MCF 10A (cell line): Measurements from ENCODE around the gene FAM204A. TPM values are rescaled to one million over a fixed set of nuclear protein-coding genes. Genes with fewer than 3 reads are reported as not detected.

Experiments used
- BruUV-seq: library from RNA; stranded (reverse); fragments of 400-500 nt; replicated peaks from 2 replicates; lab custom pipeline; 2021; lab: Mats Ljungman, UMichigan
- CTCF ChIA-PET: fragments of 300-600 bp; sonication (Branson Sonifier 250); formaldehyde crosslinking; extraction: SDS; loops from one replicate; lab custom pipeline; 2021; ENCODE audit warnings: antibody characterized with exemption, inconsistent platforms; lab: Yijun Ruan, JAX
- POLR2A ChIA-PET: fragments of 300-600, 350-650 bp; sonication (Branson Sonifier 250); formaldehyde crosslinking; extraction: SDS; loops from one replicate; lab custom pipeline; 2020; ENCODE audit warnings: antibody characterized with exemption, inconsistent platforms; lab: Yijun Ruan, JAX
- DNase-seq: peaks from one replicate; pipeline ENCODE4 v3.0.0-alpha.2; 2018; ENCODE audit not compliant: unreplicated experiment
- H3K27ac Mint-ChIP-seq: one replicate; pipeline ENCODE4 v1.8.0; 2022; ENCODE audit warnings: mild to moderate bottlenecking, low read depth, mixed read lengths; ENCODE audit not compliant: unreplicated experiment
- H3K27me3 Mint-ChIP-seq: one replicate; pipeline ENCODE4 v1.8.0; 2022; ENCODE audit warnings: mixed read lengths; ENCODE audit not compliant: insufficient read depth, unreplicated experiment
- H3K36me3 Mint-ChIP-seq: one replicate; pipeline ENCODE4 v1.8.0; 2022; ENCODE audit warnings: mild to moderate bottlenecking, moderate library complexity, mixed read lengths; ENCODE audit not compliant: insufficient read depth, unreplicated experiment
- H3K4me1 Mint-ChIP-seq: one replicate; pipeline ENCODE4 v1.8.0; 2022; ENCODE audit warnings: mixed read lengths; ENCODE audit not compliant: insufficient read depth, unreplicated experiment
- H3K4me3 Mint-ChIP-seq: one replicate; pipeline ENCODE4 v1.8.0; 2022; ENCODE audit warnings: mild to moderate bottlenecking, moderate library complexity, mixed read lengths; ENCODE audit not compliant: unreplicated experiment
- H3K9me3 Mint-ChIP-seq: one replicate; pipeline ENCODE4 v1.8.0; 2022; ENCODE audit warnings: mixed read lengths; ENCODE audit not compliant: unreplicated experiment
- CTCF ChIP-seq: fragments of 200-600 bp; IDR thresholded peaks from one replicate; pipeline ENCODE4 v1.8.0; 2022; ENCODE audit warnings: antibody characterized with exemption, mild to moderate bottlenecking; ENCODE audit not compliant: unreplicated experiment
- intact Hi-C: fragments of 100-400 bp; cut with micrococcal nuclease; formaldehyde crosslinking; loops from 2 replicates; pipeline ENCODE4 v1.14.1; 2022
- total RNA-seq: library from RNA; stranded (reverse); gene quantifications from 2 replicates; pipeline ENCODE4 v1.2.3, GENCODE V29; 2022

The FAM204A gene
- total RNA-seq, 1 experiment from 2014 or later = 103 TPM

GRCh38 chr10:118374404-118374803 is 32.3 kb upstream of the FAM204A start:
- Mint-ChIP-seq H3K27me3 (peaks cover 2% of the 10 kb centered on the region), H3K4me1 (peaks cover 31% of the 10 kb centered on the region), H3K9me3 (no peaks in the 10 kb centered on the region), H3K27ac (no peak overlapping the region), H3K36me3 (no peaks in the 10 kb centered on the region), H3K4me3 (no peak overlapping the region)
- intact Hi-C loops = no loop called here
- TF ChIP-seq CTCF = no peak
- no peak for DNase-seq
- no TSS peak for BruUV-seq
- ChIA-PET POLR2A (interaction anchor here (1.2 kb wide), 1 partner anchor 29 kb away, joined by 3 read pairs; no protein-coding TSS in a partner anchor), CTCF (no interaction called here)

- peak; percentile 30 for DNase-seq
- H3K36me3 Mint-ChIP-seq = no peaks in the 10 kb centered on the region
- BruUV-seq = no TSS peak
- H3K9me3 Mint-ChIP-seq = no peaks in the 10 kb centered on the region
- H3K4me1 Mint-ChIP-seq = peaks cover 31% of the 10 kb centered on the region
- POLR2A ChIA-PET = interaction anchor here (0.6 to 1.2 kb wide), 2 partner anchors 9 to 29 kb away, joined by 3 to 4 read pairs; no protein-coding TSS in a partner anchor
- no peak for TF ChIP-seq CTCF
- no peaks in the 10 kb centered on the region for H3K27me3 Mint-ChIP-seq
- CTCF ChIA-PET = interaction anchor here (0.6 to 0.9 kb wide), 2 partner anchors 81 to 91 kb away, joined by 3 to 4 read pairs; no protein-coding TSS in a partner anchor
- no peak overlapping the region for H3K27ac Mint-ChIP-seq
- no peak overlapping the region for H3K4me3 Mint-ChIP-seq
- intact Hi-C loops = no loop called here
These were observed 31.7 kb upstream of the FAM204A start for GRCh38 chr10:118373786-118374185.

DNA sequence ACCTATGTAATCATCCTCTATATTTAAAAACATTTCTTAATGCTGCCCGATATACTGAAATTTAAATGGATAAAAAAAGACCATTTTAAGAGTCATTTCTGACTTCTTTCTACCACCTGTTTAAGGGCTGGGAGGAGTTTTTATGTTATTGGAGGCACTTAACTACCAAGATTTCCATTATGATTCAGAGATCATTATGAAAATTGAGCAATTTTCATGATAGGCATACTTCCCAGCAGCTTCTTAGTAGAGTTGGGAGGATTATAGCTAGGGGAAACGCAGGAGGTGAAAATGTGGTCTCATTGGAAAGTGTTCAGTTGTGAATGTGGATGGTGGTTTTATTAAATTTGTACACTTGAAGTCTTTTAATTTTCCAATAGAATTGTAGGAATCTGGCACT is 28.4 kb upstream of the FAM204A start:
- H3K27me3 Mint-ChIP-seq = no peaks in the 10 kb centered on the region
- H3K9me3 Mint-ChIP-seq = peaks cover 1% of the 10 kb centered on the region
- ChIA-PET POLR2A (interaction anchor here (0.6 to 1.8 kb wide), 6 partner anchors 10 to 909 kb away, joined by 3 to 5 read pairs (median 4); no protein-coding TSS in a partner anchor), CTCF (interaction anchor here (0.6 to 1.8 kb wide), 3 partner anchors 88 to 1289 kb away, joined by 3 to 5 read pairs (median 5); no protein-coding TSS in a partner anchor)
- no peak for TF ChIP-seq CTCF
- no TSS peak for BruUV-seq
- H3K4me1 Mint-ChIP-seq = peaks cover 31% of the 10 kb centered on the region
- DNase-seq = no peak
- H3K27ac Mint-ChIP-seq = no peak overlapping the region
- intact Hi-C loops = no loop called here
- no peak overlapping the region for H3K4me3 Mint-ChIP-seq
- no peaks in the 10 kb centered on the region for H3K36me3 Mint-ChIP-seq

DNA sequence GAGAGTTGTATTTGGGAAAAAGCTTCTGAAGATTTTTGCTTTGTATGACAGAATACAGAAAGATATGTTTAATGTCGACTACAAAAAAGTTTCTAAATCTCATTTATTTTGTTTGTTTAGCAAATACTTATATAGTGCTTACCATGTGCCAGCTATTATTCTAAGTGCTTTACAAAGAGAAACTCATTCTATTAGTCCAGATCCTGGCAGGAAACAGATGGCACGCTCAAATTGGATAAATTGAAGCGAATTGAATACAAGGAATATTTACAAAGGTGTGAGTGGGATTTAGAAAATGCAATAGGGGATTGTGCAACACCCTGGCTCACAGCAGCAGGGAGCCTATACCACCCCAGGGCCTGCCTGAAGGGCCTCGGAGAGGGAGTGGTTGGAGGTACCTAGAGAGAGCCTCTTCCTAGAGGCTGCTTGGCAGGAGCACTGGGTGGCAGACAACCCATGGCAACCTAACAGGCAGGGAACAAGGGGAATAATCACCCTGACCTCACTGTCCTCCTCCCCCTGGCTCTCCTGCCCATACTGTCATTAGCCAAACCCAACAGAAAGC is 27.6 kb upstream of the FAM204A start:
- intact Hi-C loops = no loop called here
- Mint-ChIP-seq H3K4me1 (peaks cover 31% of the 10 kb centered on the region), H3K36me3 (no peaks in the 10 kb centered on the region), H3K27ac (no peak overlapping the region), H3K4me3 (no peak overlapping the region), H3K27me3 (no peaks in the 10 kb centered on the region), H3K9me3 (peaks cover 6% of the 10 kb centered on the region)
- BruUV-seq = no TSS peak
- TF ChIP-seq CTCF = no peak
- POLR2A ChIA-PET = interaction anchor here (0.7 to 1.8 kb wide), 3 partner anchors 12 to 908 kb away, joined by 3 to 5 read pairs (median 4); no protein-coding TSS in a partner anchor
- DNase-seq = peak; percentile 6
- CTCF ChIA-PET = interaction anchor here (0.7 to 1.8 kb wide), 2 partner anchors 89 to 1290 kb away, joined by 3 to 5 read pairs; no protein-coding TSS in a partner anchor
